GM21717 (cell line): ENCODE data around the gene LSR.

Experiments used
- ATAC-seq: cut with Tn5 transposase; IDR thresholded peaks from one replicate; pipeline ENCODE4 v1.9.1; 2021; ENCODE audit warnings: mild to moderate bottlenecking, moderate library complexity; ENCODE audit not compliant: unreplicated experiment

LSR gene

GRCh38 chr19:35298561-35298972 is 49.8 kb downstream of the LSR start:
- ATAC-seq, result no peak

- no peak for ATAC-seq
Measured at GRCh38 chr19:35299523-35300338, 50.9 kb downstream of the LSR start.

DNA sequence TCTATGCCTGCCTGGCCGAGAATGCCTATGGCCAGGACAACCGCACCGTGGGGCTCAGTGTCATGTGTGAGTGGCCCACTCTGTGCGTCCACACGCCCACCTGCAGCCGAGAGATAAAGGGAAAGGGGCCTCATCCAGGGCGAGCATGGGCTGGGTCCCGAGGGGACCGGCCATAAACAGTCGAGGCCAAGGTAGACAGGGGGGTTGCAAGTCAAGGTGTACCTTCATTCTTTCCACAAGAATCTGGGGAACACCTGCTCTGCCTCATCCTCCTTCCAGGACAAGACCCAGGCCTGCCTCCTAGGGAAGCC is 51.5 kb downstream of the LSR start:
- no peak for ATAC-seq

- no peak for ATAC-seq
Measured at GRCh38 chr19:35301961-35302360, 53.2 kb downstream of the LSR start.

- ATAC-seq, result no peak
Measured at GRCh38 chr19:35302446-35302845, 53.6 kb downstream of the LSR start.

DNA sequence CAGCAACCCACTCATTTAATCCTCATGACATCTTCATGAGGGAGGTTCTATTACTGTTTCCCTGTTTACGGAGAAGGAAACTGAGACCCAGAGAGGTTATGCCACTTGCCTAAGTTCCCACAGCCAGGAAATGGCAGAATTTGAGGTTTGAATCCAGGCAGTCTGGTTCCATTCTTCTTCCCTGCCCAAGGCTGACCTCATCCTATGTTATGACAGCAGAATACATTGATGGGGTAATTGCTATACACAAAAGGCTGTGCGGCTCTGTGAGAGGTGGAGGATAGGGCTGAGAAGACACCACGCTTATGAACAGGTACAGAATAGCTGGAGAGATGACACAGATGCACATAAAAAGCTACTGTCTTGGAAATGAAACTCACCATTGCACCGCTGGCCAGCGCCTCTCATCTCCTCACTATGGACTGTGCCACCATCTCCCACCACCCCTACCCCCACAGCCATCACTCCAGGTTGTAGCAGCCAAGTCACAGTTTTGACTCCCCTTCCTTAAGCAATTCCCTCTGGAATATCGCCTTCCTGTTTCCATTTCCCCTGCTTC is 54.6 kb downstream of the LSR start:
- no peak for ATAC-seq

GRCh38 chr19:35304036-35304435 is 55.2 kb downstream of the LSR start:
- no peak for ATAC-seq

- ATAC-seq, result no peak
Measured at GRCh38 chr19:35305181-35305580, 56.4 kb downstream of the LSR start.

DNA sequence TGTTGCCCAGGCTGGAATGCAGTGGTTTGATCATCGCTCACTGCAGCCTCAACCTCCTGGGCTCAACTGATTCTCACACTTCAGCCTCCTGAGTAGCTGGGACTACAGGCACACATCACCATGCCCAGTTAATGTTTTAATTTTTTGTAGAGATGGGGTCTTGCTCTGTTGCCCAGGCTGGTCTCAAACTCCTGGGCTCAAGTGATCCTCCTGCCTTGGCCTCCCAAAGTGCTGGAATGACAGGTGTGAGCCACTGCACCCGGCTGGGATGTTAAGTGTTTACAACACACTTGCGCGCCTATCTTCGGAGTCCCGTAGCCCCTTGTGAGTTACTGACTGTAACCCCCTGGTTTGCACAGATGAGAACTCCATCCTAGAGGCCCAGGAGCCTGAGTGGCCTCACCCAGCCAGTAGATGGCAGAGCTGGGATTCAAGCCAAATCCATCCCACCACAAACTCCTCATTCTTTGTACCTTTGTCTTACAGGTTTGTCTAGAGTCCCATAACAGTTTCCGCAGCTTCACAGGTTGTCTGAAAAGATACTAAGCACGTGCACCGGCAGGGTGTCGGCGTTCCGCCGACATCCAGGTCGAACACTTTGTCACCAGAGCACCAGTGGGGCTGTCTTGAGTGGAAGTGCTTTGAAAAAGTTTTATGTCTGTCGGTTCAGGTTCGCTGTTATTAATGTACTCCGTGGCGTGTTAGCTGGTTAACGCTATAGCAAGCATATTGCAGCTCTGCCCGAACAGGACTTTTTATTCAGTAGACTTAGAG is 57.9 kb downstream of the LSR start:
- no peak for ATAC-seq

GRCh38 chr19:35307931-35308330 is 59.1 kb downstream of the LSR start:
- no peak for ATAC-seq

- ATAC-seq, result no peak
Measured at GRCh38 chr19:35308910-35309309, 60.1 kb downstream of the LSR start.

GRCh38 chr19:35309481-35310279 is 60.9 kb downstream of the LSR start:
- ATAC-seq, result no peak

GRCh38 chr19:35310331-35310730 is 61.5 kb downstream of the LSR start:
- ATAC-seq, result no peak

GRCh38 chr19:35310811-35311465 is 62.1 kb downstream of the LSR start:
- no peak for ATAC-seq

GRCh38 chr19:35311901-35312665 is 63.3 kb downstream of the LSR start:
- ATAC-seq, result no peak

DNA sequence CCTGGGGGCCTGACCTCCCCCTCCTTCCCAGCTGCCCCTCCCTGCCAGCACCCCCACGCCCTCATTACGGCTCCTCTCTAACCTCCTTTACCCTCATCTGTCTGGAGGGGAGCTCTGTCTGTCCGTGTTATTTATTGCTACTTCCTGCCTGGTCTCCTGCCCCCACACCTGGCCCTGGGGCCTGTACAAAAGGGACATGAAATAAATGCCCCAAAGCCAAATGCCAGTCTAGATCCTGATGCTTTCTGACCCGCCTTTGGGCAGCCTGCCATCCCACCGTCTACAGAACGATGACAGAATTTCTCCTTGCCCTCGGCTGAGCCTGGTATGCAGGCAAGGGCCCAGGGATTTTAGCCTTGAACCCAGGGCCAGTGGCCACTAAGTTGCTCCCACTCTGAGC is 64.8 kb downstream of the LSR start:
- ATAC-seq, result no peak

DNA sequence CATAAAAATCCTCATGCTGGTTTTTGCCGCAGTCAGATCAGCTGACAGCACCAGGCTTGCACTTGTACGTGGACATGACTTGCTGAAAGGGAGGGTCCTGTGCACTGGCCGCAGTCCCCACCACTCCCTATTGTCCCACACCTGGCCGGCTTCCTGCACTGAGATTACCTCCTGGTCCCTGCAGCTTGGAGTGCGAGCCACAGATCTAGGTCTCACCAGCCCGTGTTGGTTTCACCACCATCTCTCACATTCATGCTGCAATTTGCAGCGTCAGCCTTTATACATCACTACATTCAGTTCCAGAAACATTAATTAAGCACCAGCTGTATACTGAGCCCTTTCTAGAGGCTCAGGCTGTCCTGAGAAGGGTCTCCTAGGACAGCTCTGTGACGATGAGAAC is 65.2 kb downstream of the LSR start:
- no peak for ATAC-seq

DNA sequence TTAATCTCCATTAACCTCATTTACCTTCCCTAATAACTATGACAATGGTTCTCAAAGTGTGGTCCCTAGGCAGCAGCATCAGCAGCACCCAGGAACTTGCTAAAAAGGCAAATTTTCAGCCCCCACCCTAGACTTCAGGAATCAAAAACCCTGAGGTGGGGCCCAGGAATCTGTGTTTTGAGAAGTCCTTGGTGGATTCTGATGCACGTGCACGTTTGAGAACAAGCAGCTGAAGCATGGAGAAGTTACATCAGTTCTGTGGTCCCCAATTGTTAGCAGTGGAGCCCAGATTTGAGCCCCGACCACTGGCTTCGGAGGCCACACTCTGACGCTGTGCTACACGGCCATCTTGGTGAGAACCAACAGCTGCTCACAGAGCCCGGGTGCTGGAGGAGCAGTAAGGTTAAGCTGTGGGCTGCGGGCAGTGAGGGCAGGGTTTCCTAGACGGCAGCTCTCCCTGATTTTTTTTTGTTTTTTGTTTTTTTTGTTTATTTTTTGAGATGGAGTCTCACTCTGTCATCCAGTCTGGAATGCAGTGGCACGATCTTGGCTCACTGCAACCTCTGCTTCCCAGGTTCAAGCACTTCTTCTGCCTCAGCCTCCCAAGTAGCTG is 66.2 kb downstream of the LSR start:
- ATAC-seq, result no peak

GRCh38 chr19:35315883-35316282 is 67.1 kb downstream of the LSR start:
- ATAC-seq, result no peak

DNA sequence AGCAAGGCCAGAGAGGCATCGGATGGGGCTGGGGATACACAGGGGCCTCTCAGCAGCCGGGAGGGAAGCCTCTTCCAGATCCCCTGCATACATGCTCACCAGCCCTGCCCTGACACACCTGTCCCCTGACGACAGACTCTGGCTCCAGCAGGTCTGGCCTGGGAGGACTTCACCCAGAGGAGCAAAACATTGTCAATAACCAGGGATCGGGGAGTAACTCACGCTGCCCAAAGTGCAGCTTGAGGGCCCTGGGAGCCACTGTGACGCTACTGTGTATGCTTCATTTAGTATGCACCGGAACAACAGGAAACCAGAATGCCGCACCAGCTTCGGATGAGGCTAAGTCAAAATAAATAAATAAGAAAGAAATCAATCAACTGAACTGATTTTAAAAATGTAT is 67.8 kb downstream of the LSR start:
- ATAC-seq, result no peak
